Measurements from ENCODE around the gene LZTFL1.

Gene LZTFL1

DNA sequence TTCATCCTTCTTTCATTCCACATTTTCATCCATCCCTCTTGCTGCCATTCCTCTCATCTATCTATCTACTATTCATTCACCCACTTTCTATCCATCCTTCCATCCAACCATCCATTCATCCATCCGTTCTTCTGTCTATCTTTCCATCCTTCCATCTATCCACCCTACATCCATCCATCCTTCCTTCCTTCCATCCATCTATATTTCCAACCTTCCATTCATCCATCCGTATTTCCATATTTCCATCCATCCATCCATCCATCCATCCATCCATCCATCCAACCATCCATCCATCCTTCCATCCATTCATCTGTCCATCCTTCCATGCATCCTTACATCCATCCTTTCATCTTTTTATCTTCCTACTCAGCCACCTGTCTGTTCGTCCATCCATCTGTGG lies 59.5 kb downstream of the LZTFL1 start:
- no peak for DNase-seq

DNA sequence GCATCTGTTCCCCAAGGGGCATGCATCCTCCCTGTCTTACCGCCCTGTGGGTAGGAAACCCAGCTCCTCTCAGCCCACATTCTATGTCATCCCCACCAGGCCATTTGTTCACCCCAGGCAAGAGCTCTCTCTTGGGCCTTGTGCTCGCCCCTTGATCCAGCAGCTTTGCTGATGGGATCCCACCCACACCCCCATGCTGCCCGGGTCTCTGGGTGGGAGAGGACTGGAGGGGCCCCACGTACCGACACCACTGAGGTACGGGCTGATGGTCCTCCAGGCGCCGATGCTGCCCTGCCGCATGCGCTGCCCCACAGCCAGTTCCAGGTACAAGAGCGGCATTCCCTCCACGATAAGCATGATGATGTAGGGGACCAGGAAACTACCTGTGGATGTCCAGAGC lies 60.1 kb downstream of the LZTFL1 start:
- DNase-seq = no peak

DNA sequence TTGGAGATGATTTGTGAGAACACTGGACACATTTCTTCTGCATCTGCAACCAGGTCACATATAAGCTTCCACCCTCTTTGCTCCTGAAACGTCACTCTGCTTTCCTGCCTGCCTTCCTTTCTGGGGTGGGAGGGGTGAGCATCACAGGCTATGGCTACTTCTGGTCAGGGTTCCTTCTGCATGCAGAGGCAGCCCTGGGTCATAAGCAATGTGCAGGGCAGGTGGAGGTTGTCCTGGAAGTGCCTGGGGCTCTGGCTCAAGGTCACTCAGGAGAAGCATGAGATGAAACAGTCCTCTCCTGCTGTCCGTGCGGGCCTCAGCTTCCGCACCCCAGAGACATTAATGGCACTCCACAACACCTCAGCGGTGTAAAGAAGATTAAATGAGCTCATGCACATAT lies 60.6 kb downstream of the LZTFL1 start:
- no peak for DNase-seq

DNA sequence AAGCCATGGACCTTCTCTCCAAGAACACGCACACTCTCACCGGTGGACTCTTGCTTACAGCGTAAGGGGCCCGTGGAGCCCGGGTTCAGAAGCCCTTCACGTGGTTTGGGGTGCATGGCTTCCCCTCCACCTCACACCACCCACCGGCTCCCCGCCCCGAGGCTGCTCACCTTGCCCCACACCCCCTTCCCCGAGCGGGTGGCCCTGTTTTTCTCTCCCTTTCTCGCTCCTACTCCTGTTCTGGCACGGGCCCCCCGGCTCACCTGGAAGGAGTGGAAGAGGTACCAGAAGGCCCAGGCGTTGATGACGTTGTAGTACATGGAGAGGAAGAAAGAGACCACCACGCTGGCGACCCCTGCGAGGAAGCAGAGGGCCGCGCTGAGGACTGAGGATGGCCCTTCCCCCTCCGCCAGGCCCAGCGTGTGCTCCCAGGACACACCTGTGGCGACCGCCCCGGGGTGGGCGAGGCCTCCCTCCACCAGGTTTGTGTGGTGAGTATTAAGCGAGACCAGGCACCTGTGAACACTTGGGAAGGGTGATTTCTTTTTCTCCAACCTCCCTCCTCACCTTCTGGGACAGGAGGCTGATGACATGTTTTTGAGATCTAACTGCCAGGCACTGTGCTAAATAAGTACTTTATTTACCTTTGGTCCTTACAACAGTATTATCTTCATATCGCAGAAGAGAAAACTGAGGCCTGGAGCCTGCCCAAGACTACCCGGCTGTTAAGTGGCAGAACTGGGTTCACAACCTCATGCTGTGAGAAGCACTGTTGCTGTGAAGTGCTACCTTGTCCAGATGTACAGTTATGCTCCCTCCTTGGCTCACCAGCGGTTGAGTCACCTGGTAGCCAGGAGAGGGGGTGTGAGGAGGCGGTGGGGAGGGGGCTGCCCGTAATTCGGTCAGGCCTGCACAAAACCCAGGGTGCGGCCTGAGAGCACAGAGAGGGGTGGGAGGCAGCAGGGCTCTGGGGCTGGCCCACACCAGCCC lies 61.9 kb downstream of the LZTFL1 start:
- no peak for DNase-seq

DNA sequence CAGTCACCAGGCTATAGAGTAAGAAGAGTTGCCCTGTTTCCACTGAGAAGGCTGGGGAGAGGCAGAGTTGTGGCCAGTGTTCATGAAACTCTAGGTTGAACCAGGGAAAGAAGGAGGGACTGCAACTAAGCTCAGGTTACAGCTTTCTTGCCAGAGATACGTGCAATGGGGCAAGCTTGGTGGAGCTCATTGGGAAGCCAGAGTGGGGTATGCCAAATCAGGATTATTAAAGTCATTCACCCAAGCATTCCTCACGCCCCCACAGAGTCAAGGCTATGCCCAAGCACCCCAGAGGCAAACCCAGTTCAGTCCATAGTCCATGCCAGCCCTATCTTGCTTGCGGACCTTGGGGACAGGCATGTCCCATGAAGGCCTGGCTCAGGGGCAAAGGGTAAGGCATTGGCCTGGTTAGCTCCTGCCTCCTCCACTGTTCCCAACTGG lies 63.1 kb downstream of the LZTFL1 start:
- DNase-seq = no peak

DNA sequence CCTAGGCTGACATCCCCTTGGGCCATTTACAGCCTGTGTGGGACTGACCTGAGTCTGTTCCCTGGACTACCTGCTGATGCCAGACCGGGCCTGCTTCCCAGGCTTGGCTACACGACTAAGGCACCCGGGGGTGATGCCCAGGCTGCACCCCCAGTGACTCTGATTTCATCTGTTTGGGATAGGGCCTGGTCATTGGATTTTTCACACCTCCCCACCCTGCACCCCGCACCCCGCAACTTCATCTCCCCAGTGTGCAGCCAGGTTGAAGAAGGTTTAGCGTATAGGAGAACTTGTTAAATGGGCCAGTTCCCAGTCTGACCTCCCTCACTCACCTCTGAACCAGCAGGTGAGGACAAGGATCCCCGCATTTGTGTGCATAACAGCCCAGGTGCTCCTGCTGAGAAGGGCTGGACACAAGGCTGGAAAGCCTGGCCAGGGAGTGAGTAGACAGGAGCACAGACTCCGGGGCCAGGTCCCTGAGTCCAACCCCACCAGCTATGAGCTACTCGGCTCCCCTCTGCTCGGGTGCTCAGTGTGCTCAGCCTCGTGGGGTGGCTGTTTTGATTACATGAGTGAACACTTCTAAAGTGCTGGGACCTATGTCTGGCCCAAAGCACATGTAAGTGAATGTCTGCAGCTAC lies 64.1 kb downstream of the LZTFL1 start:
- DNase-seq = no peak

DNA sequence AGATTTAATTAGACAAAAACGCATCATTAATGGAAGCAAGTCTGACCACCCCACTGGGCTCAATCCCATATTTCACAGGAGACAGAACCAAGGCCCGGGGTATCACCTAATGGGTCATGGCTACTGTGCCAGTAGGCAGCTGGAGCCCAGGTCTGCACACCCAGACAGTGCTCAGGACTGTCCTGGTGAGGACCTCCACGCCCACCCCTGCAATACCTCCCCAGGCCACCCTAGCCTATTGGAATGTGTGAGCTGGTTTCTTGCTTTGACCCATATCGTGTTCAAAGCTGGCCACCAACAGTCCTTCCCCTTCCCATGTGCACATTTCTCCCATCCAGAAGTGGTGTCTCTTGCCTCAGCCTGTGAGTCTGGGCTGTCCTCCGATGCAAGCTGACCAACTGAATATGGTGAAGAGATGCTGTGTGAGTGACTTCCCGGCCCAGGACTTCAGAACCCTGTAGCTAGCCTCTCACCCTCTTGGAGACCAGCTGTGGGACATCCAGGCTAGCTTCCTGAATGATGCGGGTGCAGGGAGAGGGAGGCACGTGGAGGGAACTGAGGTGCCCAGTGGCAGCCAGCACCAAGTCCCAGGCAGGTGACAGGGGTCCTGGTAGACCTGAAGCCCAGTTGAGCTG lies 64.7 kb downstream of the LZTFL1 start:
- no peak for DNase-seq

DNA sequence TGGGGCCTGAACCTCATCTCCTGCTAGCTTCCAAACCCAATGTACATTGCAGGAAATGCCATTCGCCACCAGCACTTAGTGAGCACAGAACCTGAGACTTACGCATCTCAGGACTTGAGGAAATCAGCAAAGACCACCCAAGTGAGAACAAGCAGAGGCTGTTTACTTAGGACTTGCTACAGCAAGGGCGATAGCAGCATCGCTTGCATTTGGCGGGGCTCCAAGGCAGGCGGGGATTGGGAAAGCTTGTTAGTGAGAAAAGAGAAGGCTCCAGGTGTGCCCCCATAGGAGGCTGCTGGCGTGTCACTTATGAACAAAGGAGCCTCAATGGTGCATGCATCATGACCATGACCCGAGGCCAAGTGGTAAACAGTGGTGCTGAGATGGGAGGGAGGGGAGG lies 65.3 kb downstream of the LZTFL1 start:
- DNase-seq = no peak

DNA sequence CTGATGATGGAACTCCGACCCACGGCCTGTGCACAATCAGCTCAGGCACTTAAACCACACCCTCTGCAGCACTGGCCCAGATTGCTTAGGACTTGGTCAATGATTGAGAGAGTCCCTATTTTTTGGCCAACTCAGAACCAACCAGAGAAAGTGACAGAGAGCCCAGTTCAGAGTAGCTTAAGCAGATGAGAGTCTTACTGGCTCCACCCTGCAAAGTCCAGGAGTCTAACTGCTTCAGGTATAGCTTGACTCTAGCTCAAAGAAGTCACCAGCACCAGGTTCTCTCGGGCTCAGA lies 65.7 kb downstream of the LZTFL1 start:
- DNase-seq = no peak

DNA sequence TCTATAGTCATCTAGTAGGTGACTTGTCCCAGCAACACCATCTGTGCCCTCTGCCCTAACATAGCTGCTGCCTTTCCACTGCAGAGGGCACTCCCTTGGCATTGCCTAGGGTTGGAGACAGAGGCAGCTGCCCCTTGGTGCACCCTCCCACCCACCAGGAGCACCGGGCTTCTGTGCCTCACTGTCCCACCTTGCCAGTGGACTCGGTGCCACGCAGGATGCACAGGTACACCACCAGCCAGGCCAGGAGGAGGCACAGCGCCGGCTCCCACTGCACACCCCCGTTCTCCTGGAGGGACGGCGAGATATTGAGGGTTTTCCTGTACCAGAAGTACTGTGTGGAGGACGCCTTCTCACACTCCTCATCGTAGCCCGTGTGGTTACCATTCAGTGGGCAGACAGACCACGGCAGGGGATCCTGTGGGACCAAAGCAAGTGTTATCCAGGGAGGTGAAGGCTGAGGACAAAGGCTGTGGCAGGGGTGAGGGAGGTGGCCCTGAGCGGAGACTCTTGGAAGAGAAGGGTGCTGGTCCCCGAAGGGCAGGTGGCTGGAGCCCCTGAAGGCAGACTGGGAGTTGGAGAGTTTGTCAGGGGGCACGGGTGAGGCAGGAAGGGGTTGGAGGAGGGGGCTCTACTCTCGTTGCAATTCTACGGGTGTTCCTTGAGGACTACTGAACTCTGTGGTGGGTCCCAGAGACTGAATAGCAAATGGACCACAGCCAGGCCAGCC lies 66.2 kb downstream of the LZTFL1 start:
- DNase-seq = no peak

DNA sequence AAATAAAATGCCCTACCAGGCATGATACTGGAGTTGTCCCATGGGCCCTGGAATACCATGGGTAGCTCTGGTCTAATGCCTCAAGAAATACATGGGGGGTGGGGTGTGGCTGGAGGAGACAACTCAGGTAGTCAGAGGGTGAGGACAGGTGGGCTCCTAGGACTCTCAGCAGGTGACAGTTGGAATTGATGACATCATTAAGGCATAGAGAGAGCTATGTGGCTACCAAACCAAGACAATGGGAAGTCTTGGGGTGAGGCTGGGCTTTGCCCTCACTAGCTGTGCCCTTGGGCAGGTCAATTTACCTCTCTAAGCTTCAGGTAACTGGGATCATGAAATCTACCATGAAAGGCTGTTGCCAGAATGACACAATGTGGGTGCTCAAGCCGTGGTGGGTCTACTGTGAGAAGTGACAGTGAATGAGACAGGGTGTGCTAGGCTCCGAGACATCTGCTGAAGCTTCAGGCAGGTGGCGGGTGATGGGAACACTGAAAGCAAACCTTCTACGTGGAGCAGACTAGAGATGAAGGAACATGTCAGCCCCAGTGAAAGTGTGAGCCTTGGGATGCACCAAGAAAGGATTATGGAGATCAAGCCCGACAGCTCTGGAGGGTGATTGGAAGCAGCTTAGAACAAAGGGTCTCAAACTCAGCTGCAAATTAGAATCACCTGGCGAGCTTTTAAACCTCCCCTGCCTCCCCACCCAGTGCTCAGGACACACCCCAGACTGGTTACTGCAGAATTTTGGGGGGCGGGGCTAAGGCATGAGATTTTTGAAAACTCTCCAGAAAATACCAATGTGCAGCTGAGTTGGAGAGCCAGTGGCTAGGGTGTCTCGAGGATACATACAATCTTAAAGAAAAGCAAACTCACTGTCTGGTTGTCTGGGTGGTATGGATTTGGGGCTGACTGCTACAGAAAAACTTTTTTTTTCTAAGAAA lies 67.1 kb downstream of the LZTFL1 start:
- no peak for DNase-seq

DNA sequence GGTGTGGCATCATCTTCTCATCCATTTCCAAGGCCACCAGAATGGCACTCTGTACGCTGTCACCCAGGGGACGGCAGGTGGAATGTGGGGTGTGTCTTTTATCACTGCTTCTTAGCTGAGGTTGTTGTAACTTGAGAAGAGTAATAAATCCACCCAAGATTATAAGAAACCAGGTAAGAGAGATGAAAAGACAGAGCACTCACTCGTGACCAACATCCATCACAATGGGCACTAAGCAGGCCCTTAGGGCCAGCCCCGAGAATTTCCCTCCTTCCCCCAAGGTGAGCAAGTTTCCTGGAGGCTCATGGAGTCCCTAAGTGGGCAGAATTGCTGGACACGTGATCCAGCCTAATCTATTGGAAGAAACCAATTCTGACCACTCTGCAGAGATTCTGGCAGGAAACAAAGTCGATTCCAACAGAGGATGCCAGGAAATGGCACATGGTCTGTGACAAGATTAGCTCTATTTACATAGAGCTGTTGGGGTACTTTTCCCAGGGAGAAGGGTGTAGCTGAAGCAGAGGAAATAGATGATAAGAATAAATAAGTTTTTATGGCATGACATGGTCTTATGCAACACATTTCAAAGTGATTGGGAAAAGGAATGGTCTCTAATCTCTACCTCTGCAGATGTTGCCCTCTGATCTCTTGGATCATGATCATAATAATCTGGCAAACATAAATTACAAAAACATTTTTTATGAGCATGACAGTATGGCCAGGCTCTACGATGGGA lies 68.0 kb downstream of the LZTFL1 start:
- no peak for DNase-seq

Measured in fibroblast of skin of scalp (primary cell).